GDM1 (cell line): Measurements from ENCODE around the gene CCK.

Experiments used
- DNase-seq: peaks from one replicate; lab custom pipeline; 2025; lab: John Stamatoyannopoulos, UW

The CCK gene

DNA sequence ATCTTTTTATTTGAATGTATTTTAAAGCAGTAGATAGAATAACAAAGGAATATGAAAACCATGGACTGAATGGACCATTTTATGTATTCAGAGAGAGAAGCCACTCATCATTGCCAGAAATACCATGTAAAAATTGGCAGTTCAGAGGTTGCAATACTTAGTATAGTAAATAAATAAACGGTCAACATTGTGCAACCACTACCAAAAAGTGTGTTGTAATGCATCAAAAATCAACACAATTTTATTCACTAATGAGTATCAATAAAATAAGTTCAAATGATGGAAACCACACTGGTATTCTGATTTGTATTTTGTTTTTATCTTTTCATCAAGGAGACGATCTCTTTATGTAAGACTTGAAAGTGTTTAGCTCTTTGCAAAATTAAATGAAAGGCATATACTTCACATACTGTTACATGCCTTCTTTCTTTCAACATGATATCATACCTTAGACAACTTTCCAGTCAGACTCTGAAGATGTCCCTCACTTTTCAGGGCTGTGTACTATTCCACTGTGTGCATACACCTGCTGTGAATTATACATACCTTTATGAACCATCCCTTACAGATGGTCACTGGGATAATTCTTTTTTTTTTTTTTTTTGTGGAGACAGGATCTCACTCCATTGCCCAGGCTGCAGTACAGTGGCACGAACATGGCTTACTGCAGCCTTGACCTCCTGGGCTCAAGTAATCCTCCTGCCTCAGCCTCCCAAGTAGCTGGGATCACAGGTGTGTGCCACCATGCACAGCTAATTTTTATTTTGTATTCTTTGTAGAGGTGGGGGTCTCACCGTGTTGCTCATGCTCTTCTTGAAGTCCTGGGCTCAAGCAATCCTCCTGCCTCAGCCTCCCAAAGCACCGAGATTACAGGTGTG is 40.3 kb downstream of the CCK start:
- DNase-seq, result no peak

DNA sequence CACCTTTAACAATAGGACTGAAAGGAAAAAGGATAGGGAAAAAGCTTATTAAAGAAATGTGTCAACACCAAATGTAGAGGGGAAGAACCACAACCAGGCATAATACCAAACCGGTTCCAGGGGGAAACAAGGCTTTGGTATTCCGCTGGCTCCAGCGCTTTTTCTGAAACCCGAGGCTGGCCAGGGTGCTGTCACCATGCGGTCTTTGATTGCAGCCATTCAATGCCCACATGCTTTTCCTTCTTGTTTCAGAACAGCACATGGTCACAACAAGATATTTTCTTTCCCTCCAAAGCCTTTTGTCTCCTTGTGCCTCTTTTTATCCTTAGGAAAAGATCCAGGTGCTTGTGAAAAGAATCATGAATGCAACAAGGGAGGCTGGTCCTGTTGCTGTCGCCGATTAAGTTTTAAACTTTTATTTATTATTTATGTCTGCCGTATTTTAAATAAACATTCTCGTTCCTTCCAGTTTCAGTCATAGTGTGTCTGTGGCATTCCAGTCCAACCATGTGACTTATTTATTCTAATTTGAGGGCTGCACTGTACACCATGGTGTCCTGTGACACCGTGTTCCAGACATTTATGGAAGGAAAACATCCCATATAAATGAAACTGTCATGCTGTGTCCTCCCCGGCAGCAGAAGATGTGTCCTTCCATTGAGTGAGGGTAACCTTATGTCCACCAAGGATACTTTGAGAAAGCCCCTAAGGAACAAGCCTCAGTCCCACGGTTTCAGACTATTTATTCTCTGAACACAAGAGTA is 41.1 kb downstream of the CCK start:
- no peak for DNase-seq

DNA sequence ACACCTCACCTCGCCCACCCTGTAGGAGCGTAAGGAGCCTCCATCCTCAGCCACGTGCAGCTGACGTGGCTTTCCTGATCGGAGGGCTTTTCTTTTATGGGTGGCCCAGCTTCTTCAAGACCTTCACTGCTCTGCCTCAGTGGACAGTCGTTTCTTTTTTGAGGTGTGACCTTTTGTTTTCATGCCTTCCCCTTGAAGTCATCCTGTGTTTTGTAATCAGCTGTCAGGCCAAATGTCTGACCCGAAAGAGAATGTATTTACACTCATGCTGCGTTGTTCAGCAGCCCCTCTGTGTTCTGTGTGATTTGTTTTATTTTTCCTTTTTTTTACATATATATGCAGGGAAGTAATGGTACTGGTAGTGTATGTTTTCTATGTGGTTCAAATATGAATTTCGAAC is 41.8 kb downstream of the CCK start:
- DNase-seq, result no peak

DNA sequence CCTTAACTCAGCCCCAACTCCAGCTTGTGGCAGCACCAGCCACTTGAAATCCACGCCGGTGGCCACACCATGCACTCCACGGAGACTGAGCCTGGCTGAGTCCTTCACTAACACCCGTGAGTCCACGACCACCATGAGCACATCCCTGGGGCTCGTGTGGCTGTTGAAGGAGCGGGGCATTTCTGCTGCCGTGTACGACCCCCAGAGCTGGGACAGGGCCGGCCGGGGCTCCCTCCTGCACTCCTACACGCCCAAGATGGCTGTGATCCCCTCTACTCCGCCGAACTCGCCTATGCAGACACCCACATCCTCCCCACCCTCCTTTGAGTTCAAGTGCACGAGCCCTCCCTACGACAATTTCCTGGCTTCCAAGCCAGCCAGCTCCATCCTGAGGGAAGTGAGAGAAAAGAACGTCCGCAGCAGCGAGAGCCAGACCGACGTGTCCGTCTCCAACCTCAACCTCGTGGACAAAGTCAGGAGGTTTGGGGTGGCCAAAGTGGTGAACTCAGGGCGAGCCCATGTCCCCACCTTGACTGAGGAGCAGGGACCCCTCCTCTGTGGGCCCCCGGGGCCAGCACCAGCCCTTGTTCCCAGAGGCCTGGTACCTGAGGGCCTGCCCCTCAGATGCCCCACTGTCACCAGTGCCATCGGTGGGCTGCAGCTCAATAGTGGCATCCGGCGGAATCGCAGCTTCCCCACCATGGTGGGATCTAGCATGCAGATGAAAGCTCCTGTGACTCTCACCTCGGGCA is 42.9 kb downstream of the CCK start:
- no peak for DNase-seq

DNA sequence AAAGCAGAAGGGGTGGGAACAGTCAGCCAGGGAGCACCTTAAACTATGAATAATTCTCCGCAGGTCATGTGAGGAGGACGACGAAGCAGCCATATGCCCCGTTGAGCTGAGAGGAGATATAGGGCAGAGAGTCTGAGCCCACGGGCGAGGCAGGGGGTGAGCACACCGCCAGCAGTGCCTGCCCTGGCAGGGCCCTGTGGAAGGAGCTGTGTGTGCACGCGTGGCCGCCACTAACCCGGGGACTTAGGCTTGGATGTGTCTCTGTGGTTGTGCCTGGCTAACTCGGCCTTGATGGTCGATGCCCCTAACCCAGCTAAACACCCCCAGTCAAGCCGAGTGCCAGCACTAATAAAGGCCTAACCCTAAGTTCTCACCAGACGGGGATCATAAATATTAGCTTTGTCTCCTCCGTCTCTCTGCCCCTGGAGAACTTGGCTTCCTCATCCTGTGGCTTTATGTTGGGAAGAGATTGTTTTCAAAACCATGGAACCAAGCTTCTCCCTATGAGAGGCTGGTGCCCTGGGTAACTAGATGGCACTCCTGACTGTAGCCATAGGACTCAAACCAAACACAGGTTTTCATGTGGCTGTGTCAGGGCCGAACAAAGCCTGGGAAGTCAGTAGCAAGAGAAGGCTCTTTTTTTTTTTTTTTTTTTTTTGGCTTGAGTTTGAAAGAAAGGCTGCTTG is 45.4 kb downstream of the CCK start:
- no peak for DNase-seq

DNA sequence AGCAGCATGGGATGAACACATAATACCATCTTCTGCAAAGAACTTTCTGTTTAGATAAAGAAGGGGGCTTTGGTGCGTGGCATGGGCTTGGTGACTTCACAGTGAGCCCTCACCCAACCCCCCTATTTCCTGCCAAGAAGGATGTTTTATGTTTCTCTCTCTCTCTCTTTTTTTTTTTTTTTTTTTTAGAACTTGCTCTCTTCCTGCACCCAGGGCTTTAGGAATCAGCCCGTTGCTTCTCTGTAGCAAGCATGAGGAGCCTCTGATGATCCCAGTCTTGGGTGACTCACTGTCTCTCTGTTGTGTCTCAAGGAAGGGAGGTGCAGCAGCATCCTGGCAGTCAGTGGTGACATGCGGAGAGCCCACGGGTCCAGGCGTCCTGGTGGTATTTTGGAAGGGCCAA is 49.1 kb downstream of the CCK start:
- DNase-seq, result no peak

DNA sequence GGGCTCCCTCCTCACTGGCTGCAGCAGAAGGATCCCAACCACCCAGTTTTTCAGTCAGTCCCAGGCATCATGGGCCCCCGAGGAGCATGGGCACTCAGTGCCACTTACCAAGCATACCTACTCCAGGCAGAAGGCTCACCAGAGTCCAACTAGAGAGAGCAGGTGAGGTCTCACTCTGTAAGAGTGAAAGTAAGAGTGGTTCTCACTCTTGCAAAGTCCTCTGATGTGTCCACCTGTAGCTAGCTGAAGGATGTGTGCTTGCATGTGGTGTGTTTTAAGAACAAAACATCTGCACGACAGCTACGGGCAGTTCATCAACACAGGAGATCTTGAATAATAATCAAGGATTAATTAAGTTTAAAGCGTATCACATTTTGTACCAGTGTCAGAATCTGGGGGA is 49.7 kb downstream of the CCK start:
- no peak for DNase-seq

DNA sequence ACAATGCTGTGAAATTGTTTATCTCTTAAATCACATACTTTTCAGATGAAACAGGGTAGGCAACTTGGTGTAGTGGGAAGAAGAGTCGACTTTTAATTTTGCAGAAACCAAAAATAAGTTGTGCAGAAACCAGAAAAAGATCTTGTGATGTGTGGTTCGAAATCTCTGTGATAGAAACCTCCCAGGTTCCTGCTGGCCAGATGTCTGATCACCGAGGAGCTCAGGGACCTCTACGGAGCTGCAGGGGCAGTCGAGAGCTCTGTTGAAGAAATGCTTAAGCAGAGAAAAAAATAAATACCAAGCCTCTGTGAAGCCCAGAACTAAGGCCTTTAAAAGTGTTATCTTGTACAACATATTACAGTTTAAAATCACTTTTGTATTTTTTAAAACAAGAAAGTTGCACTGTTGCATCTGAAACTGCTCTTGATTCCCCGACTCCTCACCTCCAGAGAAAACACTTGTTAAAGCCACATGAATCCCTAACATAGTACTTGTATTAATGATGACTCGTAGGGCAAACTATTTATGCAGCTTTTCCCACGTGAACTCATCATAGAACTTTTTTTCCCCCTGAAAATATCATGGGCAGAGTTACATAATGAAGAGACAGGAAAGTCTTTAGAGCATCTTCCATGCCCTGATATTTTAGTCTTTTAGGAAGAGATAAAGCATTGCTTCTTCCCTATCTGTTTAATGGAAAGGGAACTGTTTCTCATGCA is 51.3 kb downstream of the CCK start:
- DNase-seq, result no peak

DNA sequence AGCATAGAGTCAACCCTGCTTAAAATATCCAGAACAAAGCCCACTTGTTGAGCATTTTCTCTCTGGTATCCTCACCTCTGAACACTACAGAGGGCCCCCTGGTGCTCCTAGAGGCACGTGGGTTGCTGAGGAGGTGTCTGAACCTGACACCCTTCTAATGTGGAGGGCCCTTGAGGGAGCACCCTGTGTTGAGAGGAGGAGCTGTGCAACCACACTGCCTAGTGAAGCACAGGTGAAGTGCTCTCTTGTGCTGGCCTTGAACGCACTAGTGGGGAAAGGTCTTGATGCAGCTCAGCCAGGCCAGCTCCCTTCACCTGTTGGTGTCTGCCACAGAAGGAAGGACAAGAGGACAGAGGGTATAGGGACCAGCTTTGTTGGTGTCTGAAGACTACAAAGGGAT is 51.9 kb downstream of the CCK start:
- DNase-seq, result no peak

DNA sequence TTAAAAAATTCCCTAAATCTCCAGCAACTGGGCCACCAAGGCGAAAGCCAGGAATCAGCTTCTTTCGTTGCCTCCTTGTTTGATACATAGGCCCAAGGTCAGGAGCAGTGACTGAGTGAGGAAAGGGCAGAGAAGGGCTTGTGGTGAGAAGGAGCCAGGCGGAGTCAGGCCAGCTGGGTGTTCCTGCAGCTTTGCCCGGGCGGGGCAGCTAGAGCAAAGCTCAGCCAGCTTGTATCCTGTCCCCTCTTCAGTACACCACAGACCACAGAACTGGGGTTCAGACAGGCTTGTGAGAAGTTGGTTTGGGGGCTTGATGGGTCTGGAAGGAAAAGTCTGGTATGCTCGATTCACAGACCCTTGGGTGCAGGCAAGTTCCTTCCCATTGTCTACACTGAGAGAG is 52.6 kb downstream of the CCK start:
- no peak for DNase-seq

DNA sequence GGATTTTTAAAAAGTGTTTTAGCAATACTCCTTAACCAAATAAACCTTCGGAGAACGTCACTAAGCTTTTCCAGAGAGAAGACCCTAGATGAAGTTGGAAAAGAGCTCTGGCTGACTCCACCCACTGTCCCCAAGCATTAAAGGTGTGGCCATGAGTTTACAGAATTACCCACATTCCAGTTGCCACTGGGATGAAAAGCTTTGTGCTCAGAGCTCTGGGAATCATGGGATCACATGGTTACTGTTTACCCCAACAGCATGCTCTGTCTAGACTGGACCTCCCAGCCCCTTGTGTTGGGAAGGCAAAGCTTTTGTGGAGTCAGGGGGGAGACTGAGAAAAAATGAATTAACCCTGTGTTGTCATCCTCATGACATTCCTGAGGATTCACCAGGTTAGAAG is 55.3 kb downstream of the CCK start:
- DNase-seq, result no peak

DNA sequence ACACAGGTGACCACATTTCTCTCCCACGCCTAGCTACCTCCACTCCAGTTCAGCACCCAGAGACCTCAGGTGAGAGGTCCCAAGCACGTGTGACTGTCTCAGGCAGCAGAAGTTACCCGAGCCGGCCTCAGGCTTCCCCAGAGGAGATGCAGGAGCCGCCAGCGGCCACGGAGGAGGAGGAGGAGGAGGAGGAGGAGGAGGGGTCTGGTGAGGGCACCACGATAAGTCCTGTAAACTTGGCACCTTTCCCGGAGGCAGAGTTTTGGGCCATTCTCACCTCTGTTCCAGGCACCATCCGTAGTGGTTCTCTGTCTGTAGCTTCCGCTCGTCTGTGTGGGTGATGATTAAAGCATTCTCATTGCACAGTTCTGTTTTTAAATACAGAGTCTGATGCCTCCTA is 56.1 kb downstream of the CCK start:
- no peak for DNase-seq
